ENCODE results near the gene CD2AP. TPM values are rescaled to one million over a fixed set of nuclear protein-coding genes. Genes with fewer than 3 reads are reported as not detected.

Gene CD2AP
- polyA plus RNA-seq, 4 donors: 64.1 to 87.6 (median 76.0) TPM

- peak in 3 of 4 donors; percentile 20 to 27 (median 24) for DNase-seq (ENCODE audit: low read depth in 4 of 4, low spot score in 2 of 4)
Measured at GRCh38 chr6:47669684-47670513, 192.3 kb downstream of the CD2AP start.

GRCh38 chr6:47670851-47671250, 193.3 kb downstream of the CD2AP start:
- no peak for DNase-seq (ENCODE audit: low read depth in 4 of 4, low spot score in 2 of 4)

- no peak for DNase-seq (ENCODE audit: low read depth in 4 of 4, low spot score in 2 of 4)
Measured at GRCh38 chr6:47671777-47672176, 194.2 kb downstream of the CD2AP start.

GRCh38 chr6:47672816-47673215, 195.2 kb downstream of the CD2AP start:
- DNase-seq (ENCODE audit: low read depth in 4 of 4, low spot score in 2 of 4): no peak

GRCh38 chr6:47674673-47675072, 197.1 kb downstream of the CD2AP start:
- DNase-seq (ENCODE audit: low read depth in 4 of 4, low spot score in 2 of 4): no peak

Other genes starting within 250 kb of the CD2AP start
- gene TNFRSF21, start 167.9 kb upstream of the CD2AP start, polyA plus RNA-seq (ENCODE audit: insufficient read length in 4 of 4): 10 to 100 TPM; 29.0 to 34.1 (median 30.6) TPM
- under 1 TPM in 2 of 4 donors, not detected in 2; 0.21 to 0.30 TPM for gene ADGRF4, start 220.8 kb downstream of the CD2AP start, polyA plus RNA-seq (ENCODE audit: insufficient read length in 4 of 4)